Uterus (tissue), 4 donors: ENCODE measurements around the gene ATAD2B. TPM values are rescaled to one million over a fixed set of nuclear protein-coding genes. Genes with fewer than 3 reads are reported as not detected.

ENCODE experiments used
- DNase-seq, 2 donors: peaks; one replicate each; pipeline ENCODE4 v3.0.0-alpha.2; 2019 to 2020
- H3K27ac ChIP-seq, 2 donors: fragments of 200-600 bp; sonication (generic); 1 replicate in 1 of 2; 2 replicates in 1 of 2; pipeline ENCODE4 v1.5.1; 2016 to 2018
- H3K27me3 ChIP-seq, 2 donors: fragments of 200-600 bp; sonication (generic); one replicate each; pipeline ENCODE4 v1.5.1; 2018 to 2019; ENCODE audit warnings: control low read depth in 1 of 2
- H3K36me3 ChIP-seq, 2 donors: fragments of 200-600 bp; sonication (generic); one replicate each; pipeline ENCODE4 v1.5.1; 2019; ENCODE audit warnings: control low read depth in 1 of 2
- H3K4me1 ChIP-seq, 2 donors: fragments of 200-600 bp; sonication (generic); one replicate each; pipeline ENCODE4 v1.5.1; 2018 to 2019; ENCODE audit warnings: control low read depth in 1 of 2
- H3K4me3 ChIP-seq, 2 donors: fragments of 200-600 bp; sonication (generic); 1 replicate in 1 of 2; 2 replicates in 1 of 2; pipeline ENCODE4 v1.5.1; 2018 to 2019; ENCODE audit warnings: mild to moderate bottlenecking in 1 of 2
- H3K9me3 ChIP-seq, 2 donors: fragments of 200-600 bp; sonication (generic); one replicate each; pipeline ENCODE4 v1.5.1; 2019; ENCODE audit warnings: control low read depth in 1 of 2
- POLR2A ChIP-seq, 2 donors: fragments of 450-650 bp; IDR thresholded peaks; one replicate each; pipeline ENCODE4 v1.6.1; 2016; ENCODE audit warnings: antibody characterized with exemption in 2 of 2, mild to moderate bottlenecking in 1 of 2, moderate library complexity in 1 of 2
- intact Hi-C: fragments of 100-400 bp; cut with DNase I; formaldehyde crosslinking; loops from one replicate; pipeline ENCODE4 v1.15.1; 2023; ENCODE audit warnings: low total_unique reads
- total RNA-seq, 4 donors: library from RNA; depleted of rRNA in 3 of 4; stranded (reverse); fragments of >200 nt in 3 of 4; gene quantifications; one replicate each; pipeline versions ENCODE4 v1.1.0 to v1.2.4, GENCODE V29; 2014 to 2023
- TF ChIP-seq, protein P1 (sequence below), 4 experiments: fragments of 200-600 bp in 2 of 4; fragments of 450-650 bp in 2 of 4; sonication (generic) in 2 of 4; IDR thresholded peaks; one replicate each; pipeline ENCODE4 v1.5.1; 2016 to 2019; ENCODE audit warnings: antibody characterized with exemption in 4 of 4, mild to moderate bottlenecking in 2 of 4, moderate library complexity in 1 of 4
- donor health status: DM: yes; HTN: yes; CAD: no.

Gene ATAD2B
- total RNA-seq, 4 donors from 2014 or later, result 14.1 to 67.5 (median 32.3) TPM

DNA sequence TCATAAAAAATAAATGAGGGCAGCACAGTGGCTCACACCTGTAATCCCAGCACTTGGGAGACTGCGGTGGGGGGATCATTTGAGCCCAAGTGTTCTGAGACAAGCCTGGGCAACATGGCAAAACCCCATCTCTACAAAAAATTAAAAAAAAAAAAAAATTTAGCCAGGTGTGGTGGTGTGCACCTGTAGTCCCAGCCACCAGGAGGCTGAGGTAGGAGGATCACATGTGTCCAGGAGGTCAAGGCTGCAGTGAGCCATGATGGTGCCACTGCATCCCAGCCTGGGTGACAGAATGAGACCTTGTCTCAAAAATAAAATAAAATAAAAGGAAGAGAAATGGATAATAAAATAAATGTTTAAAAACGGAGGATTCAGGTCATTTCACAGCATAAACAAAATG, 113.5 kb downstream of the ATAD2B start:
- Histone ChIP-seq H3K27ac (no peak overlapping the region), H3K9me3 (no peaks in the 10 kb centered on the region), H3K4me1 (no peaks in the 10 kb centered on the region), H3K27me3 (no peaks in the 10 kb centered on the region), H3K36me3 (no peaks in the 10 kb centered on the region), H3K4me3 (no peak overlapping the region)
- intact Hi-C loops, result no loop called here
- DNase-seq, result no peak
- TF ChIP-seq POLR2A (IDR thresholded peaks at IDR 0.05), result no peak
- TF ChIP-seq, protein P1, sequence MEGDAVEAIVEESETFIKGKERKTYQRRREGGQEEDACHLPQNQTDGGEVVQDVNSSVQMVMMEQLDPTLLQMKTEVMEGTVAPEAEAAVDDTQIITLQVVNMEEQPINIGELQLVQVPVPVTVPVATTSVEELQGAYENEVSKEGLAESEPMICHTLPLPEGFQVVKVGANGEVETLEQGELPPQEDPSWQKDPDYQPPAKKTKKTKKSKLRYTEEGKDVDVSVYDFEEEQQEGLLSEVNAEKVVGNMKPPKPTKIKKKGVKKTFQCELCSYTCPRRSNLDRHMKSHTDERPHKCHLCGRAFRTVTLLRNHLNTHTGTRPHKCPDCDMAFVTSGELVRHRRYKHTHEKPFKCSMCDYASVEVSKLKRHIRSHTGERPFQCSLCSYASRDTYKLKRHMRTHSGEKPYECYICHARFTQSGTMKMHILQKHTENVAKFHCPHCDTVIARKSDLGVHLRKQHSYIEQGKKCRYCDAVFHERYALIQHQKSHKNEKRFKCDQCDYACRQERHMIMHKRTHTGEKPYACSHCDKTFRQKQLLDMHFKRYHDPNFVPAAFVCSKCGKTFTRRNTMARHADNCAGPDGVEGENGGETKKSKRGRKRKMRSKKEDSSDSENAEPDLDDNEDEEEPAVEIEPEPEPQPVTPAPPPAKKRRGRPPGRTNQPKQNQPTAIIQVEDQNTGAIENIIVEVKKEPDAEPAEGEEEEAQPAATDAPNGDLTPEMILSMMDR (IDR thresholded peaks at IDR 0.05), result no peak

DNA sequence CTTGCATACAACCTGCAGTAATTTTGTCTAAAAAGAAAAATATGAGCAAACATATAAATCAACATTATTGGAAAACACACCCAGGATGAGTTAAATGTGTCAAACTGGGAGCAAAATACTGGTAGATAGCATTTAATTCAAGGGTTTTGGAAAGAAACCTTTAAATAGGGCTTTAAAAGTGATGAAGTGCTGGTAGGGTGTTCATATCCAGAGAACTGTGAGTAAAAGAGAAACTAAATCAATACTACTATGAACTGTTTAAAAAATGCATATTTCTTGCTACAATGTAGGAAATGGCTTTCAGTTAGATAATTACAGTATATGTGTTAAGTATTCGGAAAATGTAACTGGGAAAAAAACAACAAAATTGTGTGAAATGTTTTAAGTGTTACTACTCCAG, 117.8 kb downstream of the ATAD2B start:
- intact Hi-C loops, result no loop called here
- Histone ChIP-seq H3K36me3 (peaks cover 0 to 2% of the 10 kb centered on the region in 2 donors), H3K27ac (no peak overlapping the region), H3K9me3 (no peaks in the 10 kb centered on the region), H3K27me3 (no peaks in the 10 kb centered on the region), H3K4me1 (no peaks in the 10 kb centered on the region), H3K4me3 (no peak overlapping the region)
- DNase-seq, result no peak
- TF ChIP-seq, protein P1 (IDR thresholded peaks at IDR 0.05), result no peak
- TF ChIP-seq POLR2A (IDR thresholded peaks at IDR 0.05), result no peak

DNA sequence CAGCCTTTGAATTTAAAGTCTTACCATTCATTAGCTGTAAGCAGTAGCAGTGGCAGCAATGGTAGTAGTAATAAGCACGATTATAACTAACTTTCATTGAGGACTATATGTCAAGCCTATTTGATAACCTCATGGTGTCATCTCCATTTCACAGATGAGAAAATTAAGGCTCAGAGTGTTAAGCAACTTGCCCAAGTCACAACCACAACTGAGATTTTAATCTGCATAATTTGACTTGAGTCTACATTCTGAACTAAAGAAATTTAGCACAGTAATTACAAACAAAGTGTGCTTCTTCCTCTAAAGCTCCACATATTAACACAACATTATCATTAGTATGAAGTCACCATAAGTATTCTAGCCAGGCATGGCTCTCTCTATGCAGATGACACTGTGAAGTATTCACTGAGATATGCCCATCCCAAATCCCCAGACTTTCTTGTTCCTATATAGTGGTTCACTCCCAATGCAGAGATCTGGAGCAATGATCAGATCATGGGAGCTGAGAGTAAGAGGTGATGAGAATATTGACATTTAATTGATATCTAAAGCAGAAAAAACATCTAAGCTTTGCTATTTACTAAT, 120.2 kb downstream of the ATAD2B start:
- TF ChIP-seq, protein P1 (IDR thresholded peaks at IDR 0.05), result no peak
- TF ChIP-seq POLR2A (IDR thresholded peaks at IDR 0.05), result no peak

DNA sequence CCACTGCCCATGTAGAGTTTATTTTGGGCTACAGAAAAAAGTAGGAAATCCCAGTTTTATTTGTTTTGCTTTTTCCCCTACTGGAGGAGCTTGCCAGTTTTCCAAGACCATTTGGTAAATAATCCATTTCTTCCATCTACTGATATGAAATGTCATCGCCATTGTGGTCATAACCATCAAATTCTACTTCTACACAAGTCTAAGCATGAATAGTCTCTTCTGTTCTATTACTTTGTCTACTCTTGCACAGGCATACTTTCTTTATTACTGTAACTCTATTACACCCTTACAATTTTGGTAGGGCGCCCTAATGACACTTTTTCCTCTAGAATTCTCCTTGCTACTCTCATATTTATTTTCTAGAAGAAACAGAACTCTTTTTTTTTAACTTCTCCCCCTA, 120.7 kb downstream of the ATAD2B start:
- H3K27ac ChIP-seq, result no peak overlapping the region

More for the DNA sequence above, 120.2 kb downstream of the ATAD2B start:
- no peaks in the 10 kb centered on the region for H3K27me3 ChIP-seq
- H3K9me3 ChIP-seq, result no peaks in the 10 kb centered on the region
- no peaks in the 10 kb centered on the region for H3K4me1 ChIP-seq
- peaks cover 0 to 2% of the 10 kb centered on the region in 2 donors for H3K36me3 ChIP-seq
- intact Hi-C loops, result no loop called here
- no peak overlapping the region for H3K27ac ChIP-seq
- DNase-seq, result no peak
- H3K4me3 ChIP-seq, result no peak overlapping the region

DNA sequence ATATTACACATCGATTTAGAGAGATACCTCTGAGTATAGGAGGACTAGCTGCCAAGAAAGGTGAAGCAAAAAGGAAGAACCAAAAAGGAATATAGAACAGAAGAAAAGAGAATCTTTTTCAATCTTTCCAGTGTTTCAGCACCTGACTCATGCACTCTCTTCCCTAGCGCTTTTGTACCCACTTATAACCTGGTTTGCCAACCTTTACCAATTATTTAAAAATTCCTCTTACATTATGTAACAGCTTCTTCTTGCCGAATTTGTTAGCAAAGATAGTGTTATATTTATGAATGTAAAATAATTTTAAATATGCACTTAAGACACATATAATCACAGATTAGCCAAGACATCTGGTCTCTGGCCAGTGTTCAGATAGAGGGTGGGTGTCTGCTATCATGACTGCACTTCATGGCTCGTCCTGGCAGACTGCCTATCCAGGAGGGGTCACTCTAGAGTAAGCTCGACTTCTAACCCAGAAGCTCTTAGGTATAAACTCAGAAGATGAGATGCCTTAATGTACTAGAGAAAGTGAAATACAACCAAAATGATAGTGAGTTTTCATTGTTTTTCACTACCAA, 122.9 kb downstream of the ATAD2B start:
- no peaks in the 10 kb centered on the region for H3K27me3 ChIP-seq
- H3K4me3 ChIP-seq, result no peak overlapping the region
- TF ChIP-seq POLR2A (IDR thresholded peaks at IDR 0.05), result no peak
- TF ChIP-seq, protein P1 (IDR thresholded peaks at IDR 0.05), result no peak
- peaks cover 0 to 2% of the 10 kb centered on the region in 2 donors for H3K36me3 ChIP-seq
- peak; percentile 37 to 45 for DNase-seq
- intact Hi-C loops, result no loop called here
- no peak overlapping the region for H3K27ac ChIP-seq
- H3K9me3 ChIP-seq, result no peaks in the 10 kb centered on the region
- H3K4me1 ChIP-seq, result no peaks in the 10 kb centered on the region

More for the DNA sequence above, 120.7 kb downstream of the ATAD2B start:
- H3K36me3 ChIP-seq, result peaks cover 0 to 2% of the 10 kb centered on the region in 2 donors
- no peak overlapping the region for H3K4me3 ChIP-seq
- TF ChIP-seq POLR2A (IDR thresholded peaks at IDR 0.05), result no peak
- TF ChIP-seq, protein P1 (IDR thresholded peaks at IDR 0.05), result no peak
- no peak for DNase-seq
- no peaks in the 10 kb centered on the region for H3K27me3 ChIP-seq
- no peaks in the 10 kb centered on the region for H3K9me3 ChIP-seq
- intact Hi-C loops, result no loop called here
- H3K4me1 ChIP-seq, result no peaks in the 10 kb centered on the region
